Keratinocyte (primary cell): Measurements from ENCODE around the gene CD177. TPM values are rescaled to one million over a fixed set of nuclear protein-coding genes. Genes with fewer than 3 reads are reported as not detected.
"Not testable (repeated sequence)": the region's sequence is repeated elsewhere in the genome, so short reads cannot be mapped to it uniquely, and the experiment has no call there.

ENCODE experiments used
- DNase-seq: peaks from one replicate; pipeline ENCODE4 v3.0.0-alpha.2; 2011; ENCODE audit warnings: low read depth, missing footprints, low spot score
- FAIRE-seq: peaks from 2 replicates; lab custom pipeline; 2011; peaks lifted over from hg19 to GRCh38; lab: Jason Lieb, UNC
- H2AFZ ChIP-seq: 2 replicates; pipeline ENCODE4 v1.6.0; 2012; ENCODE audit warnings: low read length, control low read depth, inconsistent platforms; ENCODE audit not compliant: control insufficient read depth
- H3K27ac ChIP-seq: 2 replicates; pipeline ENCODE4 v1.5.1; 2011; ENCODE audit warnings: low read length; ENCODE audit not compliant: control insufficient read depth, insufficient read depth
- H3K27me3 ChIP-seq: 3 replicates; pipeline ENCODE4 v1.6.0; 2011; ENCODE audit warnings: low read length; ENCODE audit not compliant: control insufficient read depth, insufficient read depth; ENCODE audit errors: extremely low read depth
- H3K36me3 ChIP-seq, 2 experiments: 2 replicates in 1 of 2; 3 replicates in 1 of 2; pipeline ENCODE4 v1.5.1; 2011; ENCODE audit warnings: low read length in 2 of 2, mild to moderate bottlenecking in 1 of 2; ENCODE audit not compliant: control insufficient read depth in 2 of 2, insufficient read depth in 2 of 2; ENCODE audit errors: extremely low read depth in 1 of 2
- H3K4me1 ChIP-seq: 3 replicates; pipeline ENCODE4 v1.5.1; 2011; ENCODE audit warnings: low read length; ENCODE audit not compliant: control insufficient read depth, insufficient read depth; ENCODE audit errors: extremely low read depth
- H3K4me2 ChIP-seq: 3 replicates; pipeline ENCODE4 v1.6.0; 2011; ENCODE audit warnings: low read depth, low read length; ENCODE audit not compliant: control insufficient read depth, insufficient read depth; ENCODE audit errors: extremely low read depth
- H3K4me3 ChIP-seq, 3 experiments: fragments of 200-600 bp in 1 of 3; sonication (generic) in 1 of 3; 2 replicates in 2 of 3; 3 replicates in 1 of 3; pipeline ENCODE4 v1.5.1; 2011 to 2016; ENCODE audit warnings: low read length in 3 of 3, mild to moderate bottlenecking in 3 of 3, control low read depth in 2 of 3, inconsistent platforms in 1 of 3, low read depth in 1 of 3, mixed read lengths in 1 of 3, mixed run types in 1 of 3, moderate library complexity in 1 of 3; ENCODE audit not compliant: control insufficient read depth in 2 of 3, insufficient read depth in 2 of 3; ENCODE audit errors: extremely low read depth in 1 of 3
- H3K79me2 ChIP-seq: 2 replicates; pipeline ENCODE4 v1.6.0; 2012; ENCODE audit warnings: low read length; ENCODE audit not compliant: control insufficient read depth, insufficient read depth
- H3K9ac ChIP-seq: 3 replicates; pipeline ENCODE4 v1.6.0; 2011; ENCODE audit warnings: low read length; ENCODE audit not compliant: control insufficient read depth, insufficient read depth; ENCODE audit errors: extremely low read depth
- H3K9me1 ChIP-seq: 3 replicates; pipeline ENCODE4 v1.6.0; 2011; ENCODE audit warnings: low read length; ENCODE audit not compliant: control insufficient read depth, insufficient read depth; ENCODE audit errors: extremely low read depth
- H3K9me3 ChIP-seq: 2 replicates; pipeline ENCODE4 v1.5.1; 2012; ENCODE audit warnings: low read depth, low read length; ENCODE audit not compliant: control insufficient read depth
- H4K20me1 ChIP-seq: 3 replicates; pipeline ENCODE4 v1.6.0; 2011; ENCODE audit warnings: low read length; ENCODE audit not compliant: control insufficient read depth, insufficient read depth; ENCODE audit errors: extremely low read depth
- EZH2 ChIP-seq: IDR thresholded peaks from one replicate; pipeline ENCODE4 v1.6.1; 2012; ENCODE audit warnings: inconsistent platforms, mild to moderate bottlenecking, low read length, moderate library complexity
- dilution Hi-C: fragments of 300-500 bp; cut with MboI; formaldehyde crosslinking; loops from one replicate; pipeline ENCODE4 v1.7.0; 2020; ENCODE audit warnings: low sequenced_read_pairs; ENCODE audit not compliant: extremely low pct_ligation_motif_present
- polyA plus RNA-seq, 5 experiments: library from polyadenylated mRNA; depleted of rRNA in 3 of 5; stranded (reverse) in 3 of 5; stranded (forward) in 1 of 5; unstranded in 1 of 5; fragments of >200 nt; gene quantifications; 1 replicate in 1 of 5; 2 replicates in 3 of 5; 3 replicates in 1 of 5; pipeline versions ENCODE4 v1.2.1 to v1.2.3, GENCODE V29; 2011 to 2012; ENCODE audit warnings: missing spikeins in 2 of 5, low read depth in 1 of 5, low replicate concordance in 1 of 5
- TF ChIP-seq, protein P1 (sequence below), 3 experiments: IDR thresholded peaks in 1 of 3; conservative IDR thresholded peaks in 1 of 3; optimal IDR thresholded peaks in 1 of 3; 2 replicates in 2 of 3; 3 replicates in 1 of 3; pipeline versions ENCODE3 to v1.5.1; 2011; ENCODE audit warnings: low read length in 3 of 3, mild to moderate bottlenecking in 3 of 3, moderate library complexity in 2 of 3, control low read depth in 1 of 3, inconsistent platforms in 1 of 3; ENCODE audit not compliant: insufficient read depth in 2 of 3; ENCODE audit errors: extremely low read depth in 1 of 3

The CD177 gene
- polyA plus RNA-seq, 1 donor (not counting 4 experiments of a cell fraction or from before 2014, with no cell fraction given), result 1.1 TPM

DNA sequence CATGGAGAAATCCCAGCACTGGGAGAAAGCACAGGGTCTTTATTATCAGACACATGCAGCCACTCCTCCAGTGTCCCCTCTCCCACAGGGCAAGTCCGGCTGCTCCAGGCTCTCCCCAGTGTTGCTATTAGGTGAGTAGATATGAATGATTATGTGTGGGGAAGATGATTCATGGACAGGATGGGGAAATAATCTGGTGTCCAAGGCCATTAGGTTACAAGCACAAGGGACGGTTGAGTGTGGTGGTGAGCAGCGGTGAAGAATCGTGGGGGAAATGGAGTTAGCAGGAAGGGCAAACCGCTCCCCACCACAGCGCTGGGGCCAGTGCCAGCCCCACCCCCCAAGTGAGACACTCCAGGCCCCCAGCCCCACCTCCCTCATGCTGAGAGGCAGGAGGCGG is 19.0 kb downstream of the CD177 start:
- Histone ChIP-seq H3K9ac (no peak overlapping the region), H3K27ac (no peak overlapping the region), H4K20me1 (no peaks in the 10 kb centered on the region), H3K9me3 (no peaks in the 10 kb centered on the region), H3K79me2 (no peaks in the 10 kb centered on the region), H3K4me3 (no peak overlapping the region), H3K9me1 (no peaks in the 10 kb centered on the region), H3K4me1 (no peaks in the 10 kb centered on the region), H3K36me3 (no peaks in the 10 kb centered on the region), H3K4me2 (no peak overlapping the region), H3K27me3 (peaks cover 7% of the 10 kb centered on the region), H2AFZ (no peak overlapping the region)
- TF ChIP-seq, protein P1, sequence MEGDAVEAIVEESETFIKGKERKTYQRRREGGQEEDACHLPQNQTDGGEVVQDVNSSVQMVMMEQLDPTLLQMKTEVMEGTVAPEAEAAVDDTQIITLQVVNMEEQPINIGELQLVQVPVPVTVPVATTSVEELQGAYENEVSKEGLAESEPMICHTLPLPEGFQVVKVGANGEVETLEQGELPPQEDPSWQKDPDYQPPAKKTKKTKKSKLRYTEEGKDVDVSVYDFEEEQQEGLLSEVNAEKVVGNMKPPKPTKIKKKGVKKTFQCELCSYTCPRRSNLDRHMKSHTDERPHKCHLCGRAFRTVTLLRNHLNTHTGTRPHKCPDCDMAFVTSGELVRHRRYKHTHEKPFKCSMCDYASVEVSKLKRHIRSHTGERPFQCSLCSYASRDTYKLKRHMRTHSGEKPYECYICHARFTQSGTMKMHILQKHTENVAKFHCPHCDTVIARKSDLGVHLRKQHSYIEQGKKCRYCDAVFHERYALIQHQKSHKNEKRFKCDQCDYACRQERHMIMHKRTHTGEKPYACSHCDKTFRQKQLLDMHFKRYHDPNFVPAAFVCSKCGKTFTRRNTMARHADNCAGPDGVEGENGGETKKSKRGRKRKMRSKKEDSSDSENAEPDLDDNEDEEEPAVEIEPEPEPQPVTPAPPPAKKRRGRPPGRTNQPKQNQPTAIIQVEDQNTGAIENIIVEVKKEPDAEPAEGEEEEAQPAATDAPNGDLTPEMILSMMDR (optimal IDR thresholded peaks at IDR 0.05 in 1 of 3, IDR thresholded peaks at IDR 0.05 in 1 of 3, conservative IDR thresholded peaks at IDR 0.05 in 1 of 3; ENCODE audit: extremely low read depth in 1 of 3, insufficient read depth in 2 of 3, low read length in 3 of 3), result no peak
- TF ChIP-seq EZH2, result no peak
- FAIRE-seq (no peak), DNase-seq (no peak)
- dilution Hi-C loops, result no loop called here

DNA sequence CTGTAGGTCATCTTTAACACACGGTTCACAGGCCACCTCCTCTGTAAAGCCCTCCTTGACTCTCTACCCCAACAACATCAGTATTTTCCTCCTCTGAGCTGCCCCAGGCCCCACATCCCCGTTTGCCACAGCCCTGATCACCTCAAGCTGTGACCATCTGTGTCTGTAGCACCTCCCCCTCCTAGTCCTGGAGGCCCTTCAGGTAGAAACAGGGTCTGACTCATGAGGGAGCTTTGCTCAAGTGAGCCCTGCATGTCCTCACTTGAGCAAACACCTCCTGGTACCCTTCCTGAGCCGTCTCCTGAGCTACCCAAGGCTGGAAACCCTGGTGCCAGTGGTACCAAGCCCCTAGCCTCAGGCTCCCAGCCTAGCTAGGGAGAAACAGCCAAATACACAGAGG is 24.1 kb downstream of the CD177 start:
- DNase-seq, H3K4me3 ChIP-seq, H3K36me3 ChIP-seq, H3K4me1 ChIP-seq, H3K9me1 ChIP-seq, H3K27ac ChIP-seq, H3K27me3 ChIP-seq, H3K9me3 ChIP-seq, H4K20me1 ChIP-seq, H2AFZ ChIP-seq, dilution Hi-C loops, H3K79me2 ChIP-seq, H3K4me2 ChIP-seq, H3K9ac ChIP-seq: not testable (repeated sequence)
- peak; percentile 100 for FAIRE-seq

DNA sequence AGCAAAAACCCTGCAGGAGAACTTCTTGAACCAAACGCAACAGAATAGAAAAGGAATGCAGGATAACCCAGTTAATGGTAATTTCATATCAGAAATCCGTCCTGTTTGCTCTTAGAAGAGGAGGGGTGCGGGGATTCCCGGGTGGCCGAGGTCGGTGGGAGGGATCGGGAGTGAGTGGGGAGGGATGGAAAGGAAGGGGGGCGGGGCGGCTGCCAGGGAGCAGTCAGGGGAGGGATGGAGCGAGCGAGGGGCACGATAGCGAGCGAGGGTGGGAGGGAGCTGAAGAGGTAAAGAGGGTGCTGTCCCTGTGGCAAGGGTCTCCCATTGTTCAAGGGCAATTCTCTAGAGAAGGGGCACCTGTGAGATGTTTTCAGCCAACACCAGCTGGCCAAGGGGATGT is 26.5 kb downstream of the CD177 start:
- no peak overlapping the region for H3K4me2 ChIP-seq
- H3K9me1 ChIP-seq, result no peaks in the 10 kb centered on the region
- H3K4me3 ChIP-seq, result no peak overlapping the region
- H2AFZ ChIP-seq, result no peak overlapping the region
- H3K36me3 ChIP-seq, result no peaks in the 10 kb centered on the region
- DNase-seq (no peak), FAIRE-seq (no peak)
- H4K20me1 ChIP-seq, result no peaks in the 10 kb centered on the region
- no peaks in the 10 kb centered on the region for H3K27me3 ChIP-seq
- no peak for TF ChIP-seq EZH2
- TF ChIP-seq, protein P1 (optimal IDR thresholded peaks at IDR 0.05 in 1 of 3, IDR thresholded peaks at IDR 0.05 in 1 of 3, conservative IDR thresholded peaks at IDR 0.05 in 1 of 3; ENCODE audit: extremely low read depth in 1 of 3, insufficient read depth in 2 of 3, low read length in 3 of 3), result no peak
- H3K4me1 ChIP-seq, result peaks cover 6% of the 10 kb centered on the region
- H3K9me3 ChIP-seq, result no peaks in the 10 kb centered on the region
- no peak overlapping the region for H3K27ac ChIP-seq
- no peak overlapping the region for H3K9ac ChIP-seq
- H3K79me2 ChIP-seq, result no peaks in the 10 kb centered on the region
- dilution Hi-C loops, result no loop called here
